KG1 (cell line): ENCODE results near the gene PEX12.
"Not testable (repeated sequence)": the region's sequence is repeated elsewhere in the genome, so short reads cannot be mapped to it uniquely, and the experiment has no call there.

ENCODE experiments used
- DNase-seq: peaks from one replicate; lab custom pipeline; 2025; lab: John Stamatoyannopoulos, UW

PEX12 gene

GRCh38 chr17:35578929-35579432 lies 610 bp upstream of the PEX12 start:
- DNase-seq: no peak

GRCh38 chr17:35577830-35578196 lies 558 bp downstream of the PEX12 start:
- DNase-seq: peak; percentile 71

GRCh38 chr17:35575759-35576158 lies 2.6 kb downstream of the PEX12 start:
- DNase-seq: no peak

- no peak for DNase-seq
Observed at GRCh38 chr17:35569405-35569804, 9.0 kb downstream of the PEX12 start.

GRCh38 chr17:35568561-35568960 lies 9.8 kb downstream of the PEX12 start:
- no peak for DNase-seq

GRCh38 chr17:35566968-35567367 lies 11.4 kb downstream of the PEX12 start:
- no peak for DNase-seq

- DNase-seq: not testable (repeated sequence)
Observed at GRCh38 chr17:35563181-35563580, 15.2 kb downstream of the PEX12 start.

GRCh38 chr17:35560703-35561102 lies 17.7 kb downstream of the PEX12 start, which contains the start of gene SLFN14:
Gene SLFN14, minus strand, starts transcription at chr17:35560819. Its CDS starts 2,757 bp downstream, at chr17:35558062.
- peak; percentile 42 for DNase-seq

GRCh38 chr17:35559495-35560210 lies 18.7 kb downstream of the PEX12 start:
- DNase-seq: no peak

GRCh38 chr17:35557353-35557752 lies 21.0 kb downstream of the PEX12 start:
- no peak for DNase-seq

GRCh38 chr17:35555691-35556090 lies 22.7 kb downstream of the PEX12 start:
- no peak for DNase-seq

GRCh38 chr17:35554668-35555067 lies 23.7 kb downstream of the PEX12 start:
- no peak for DNase-seq

GRCh38 chr17:35553310-35553709 lies 25.1 kb downstream of the PEX12 start:
- DNase-seq: no peak

- no peak for DNase-seq
Observed at GRCh38 chr17:35548978-35549377, 29.4 kb downstream of the PEX12 start.

- no peak for DNase-seq
Observed at GRCh38 chr17:35548208-35548810, 30.1 kb downstream of the PEX12 start.

- DNase-seq: no peak
Observed at GRCh38 chr17:35546487-35546886, 31.9 kb downstream of the PEX12 start.

- DNase-seq: no peak
Observed at GRCh38 chr17:35545150-35545549, 33.2 kb downstream of the PEX12 start.

GRCh38 chr17:35543856-35544255 lies 34.5 kb downstream of the PEX12 start:
- DNase-seq: no peak

- DNase-seq: peak; percentile 34
Observed at GRCh38 chr17:35542990-35543389, 35.4 kb downstream of the PEX12 start.

GRCh38 chr17:35541434-35541833 lies 36.9 kb downstream of the PEX12 start:
- no peak for DNase-seq

- peak; percentile 52 for DNase-seq
Observed at GRCh38 chr17:35540589-35541404, 37.6 kb downstream of the PEX12 start.

- no peak for DNase-seq
Observed at GRCh38 chr17:35539659-35540026, 38.7 kb downstream of the PEX12 start.
